ENCODE measurements around the gene ZCCHC17. TPM values are rescaled to one million over a fixed set of nuclear protein-coding genes. Genes with fewer than 3 reads are reported as not detected.

ZCCHC17 gene
- total RNA-seq, 1 experiment from 2014 or later = 49.5 TPM

GRCh38 chr1:31354283-31354682 lies 57.5 kb downstream of the ZCCHC17 start:
- in situ Hi-C loops (cut with HindIII; ENCODE audit: low pct_unique_long_range_greater_than_20kb, low sequenced_read_pairs) = no loop called here
- DNase-seq (ENCODE audit: low read depth) = no peak

- in situ Hi-C loops (cut with HindIII; ENCODE audit: low pct_unique_long_range_greater_than_20kb, low sequenced_read_pairs) = no loop called here
- no peak for DNase-seq (ENCODE audit: low read depth)
Observed at GRCh38 chr1:31356427-31356826, 59.6 kb downstream of the ZCCHC17 start.

GRCh38 chr1:31361607-31362006 lies 64.8 kb downstream of the ZCCHC17 start:
- in situ Hi-C loops (cut with HindIII; ENCODE audit: low pct_unique_long_range_greater_than_20kb, low sequenced_read_pairs) = no loop called here
- no peak for DNase-seq (ENCODE audit: low read depth)

- DNase-seq (ENCODE audit: low read depth) = no peak
- in situ Hi-C loops (cut with HindIII; ENCODE audit: low pct_unique_long_range_greater_than_20kb, low sequenced_read_pairs) = no loop called here
Observed at GRCh38 chr1:31362032-31362431, 65.2 kb downstream of the ZCCHC17 start.

GRCh38 chr1:31364561-31365250 lies 67.9 kb downstream of the ZCCHC17 start:
- in situ Hi-C loops (cut with HindIII; ENCODE audit: low pct_unique_long_range_greater_than_20kb, low sequenced_read_pairs) = no loop called here
- DNase-seq (ENCODE audit: low read depth) = peak; percentile 72

GRCh38 chr1:31366796-31367195 lies 70.0 kb downstream of the ZCCHC17 start:
- DNase-seq (ENCODE audit: low read depth) = no peak
- in situ Hi-C loops (cut with HindIII; ENCODE audit: low pct_unique_long_range_greater_than_20kb, low sequenced_read_pairs) = no loop called here

GRCh38 chr1:31368611-31369107 lies 71.8 kb downstream of the ZCCHC17 start:
- in situ Hi-C loops (cut with HindIII; ENCODE audit: low pct_unique_long_range_greater_than_20kb, low sequenced_read_pairs) = no loop called here
- DNase-seq (ENCODE audit: low read depth) = no peak

GRCh38 chr1:31370021-31370420 lies 73.2 kb downstream of the ZCCHC17 start:
- in situ Hi-C loops (cut with HindIII; ENCODE audit: low pct_unique_long_range_greater_than_20kb, low sequenced_read_pairs) = no loop called here
- DNase-seq (ENCODE audit: low read depth) = no peak

- in situ Hi-C loops (cut with HindIII; ENCODE audit: low pct_unique_long_range_greater_than_20kb, low sequenced_read_pairs) = no loop called here
- DNase-seq (ENCODE audit: low read depth) = no peak
Observed at GRCh38 chr1:31370565-31370964, 73.7 kb downstream of the ZCCHC17 start.

GRCh38 chr1:31371121-31371959 lies 74.5 kb downstream of the ZCCHC17 start:
- DNase-seq (ENCODE audit: low read depth) = no peak
- in situ Hi-C loops (cut with HindIII; ENCODE audit: low pct_unique_long_range_greater_than_20kb, low sequenced_read_pairs) = no loop called here

- DNase-seq (ENCODE audit: low read depth) = no peak
- in situ Hi-C loops (cut with HindIII; ENCODE audit: low pct_unique_long_range_greater_than_20kb, low sequenced_read_pairs) = no loop called here
Observed at GRCh38 chr1:31372051-31372450, 75.2 kb downstream of the ZCCHC17 start.

GRCh38 chr1:31372751-31373055 lies 75.9 kb downstream of the ZCCHC17 start:
- in situ Hi-C loops (cut with HindIII; ENCODE audit: low pct_unique_long_range_greater_than_20kb, low sequenced_read_pairs) = no loop called here

GRCh38 chr1:31373056-31373896 lies 76.4 kb downstream of the ZCCHC17 start, which contains the start of gene FABP3:
Gene FABP3 (minus strand): TSS chr1:31373076. CDS start chr1:31373014, 62 bp downstream.
- in situ Hi-C loops (cut with HindIII; ENCODE audit: low pct_unique_long_range_greater_than_20kb, low sequenced_read_pairs) = no loop called here
- no peak for DNase-seq (ENCODE audit: low read depth)

More at GRCh38 chr1:31372751-31373055, 75.9 kb downstream of the ZCCHC17 start:
- DNase-seq (ENCODE audit: low read depth) = no peak

- in situ Hi-C loops (cut with HindIII; ENCODE audit: low pct_unique_long_range_greater_than_20kb, low sequenced_read_pairs) = no loop called here
- no peak for DNase-seq (ENCODE audit: low read depth)
Observed at GRCh38 chr1:31373897-31374486, 77.2 kb downstream of the ZCCHC17 start.

- DNase-seq (ENCODE audit: low read depth) = no peak
- in situ Hi-C loops (cut with HindIII; ENCODE audit: low pct_unique_long_range_greater_than_20kb, low sequenced_read_pairs) = no loop called here
Observed at GRCh38 chr1:31374511-31375196, 77.8 kb downstream of the ZCCHC17 start.

- peak; percentile 78 for DNase-seq (ENCODE audit: low read depth)
- in situ Hi-C loops (cut with HindIII; ENCODE audit: low pct_unique_long_range_greater_than_20kb, low sequenced_read_pairs) = no loop called here
Observed at GRCh38 chr1:31376375-31377134, 79.7 kb downstream of the ZCCHC17 start.

- DNase-seq (ENCODE audit: low read depth) = peak; percentile 16
- in situ Hi-C loops (cut with HindIII; ENCODE audit: low pct_unique_long_range_greater_than_20kb, low sequenced_read_pairs) = no loop called here
Observed at GRCh38 chr1:31377364-31377863, 80.6 kb downstream of the ZCCHC17 start.

All from Caki2 (cell line).